Peyer's patch (tissue), 4 donors: Measurements from ENCODE around the gene LGALS7B. TPM values are rescaled to one million over a fixed set of nuclear protein-coding genes. Genes with fewer than 3 reads are reported as not detected.

Source experiments
- DNase-seq, 3 donors: peaks; one replicate each; pipeline ENCODE4 v3.0.0-alpha.2; 2017 to 2019
- H3K27ac ChIP-seq, 4 donors: fragments of 200-600 bp; sonication (generic); one replicate each; pipeline ENCODE4 v1.5.1; 2016 to 2019
- H3K27me3 ChIP-seq, 2 donors: fragments of 200-600 bp; sonication (generic); one replicate each; pipeline ENCODE4 v1.5.1; 2019
- H3K36me3 ChIP-seq, 3 donors: fragments of 200-600 bp; sonication (generic); one replicate each; pipeline ENCODE4 v1.5.1; 2016 to 2019
- H3K4me1 ChIP-seq, 4 donors: fragments of 200-600 bp; sonication (generic); one replicate each; pipeline ENCODE4 v1.5.1; 2016 to 2019
- H3K4me3 ChIP-seq, 4 donors: fragments of 200-600 bp; sonication (generic); 1 replicate in 3 of 4; 2 replicates in 1 of 4; pipeline ENCODE4 v1.5.1; 2016 to 2019; ENCODE audit warnings: mild to moderate bottlenecking in 1 of 4
- H3K9me3 ChIP-seq, 4 donors: fragments of 200-600 bp; sonication (generic); one replicate each; pipeline ENCODE4 v1.5.1; 2016 to 2019; ENCODE audit warnings: mild to moderate bottlenecking in 1 of 4
- POLR2A ChIP-seq, 2 donors: fragments of 450-650 bp; IDR thresholded peaks; one replicate each; pipeline ENCODE4 v1.5.1; 2017; ENCODE audit warnings: antibody characterized with exemption in 2 of 2, mild to moderate bottlenecking in 2 of 2, moderate library complexity in 2 of 2
- total RNA-seq, 4 donors: library from RNA; depleted of rRNA; stranded (reverse); fragments of >200 nt; gene quantifications; one replicate each; pipeline ENCODE4 v1.1.0, GENCODE V29; 2016
- TF ChIP-seq, protein P1 (sequence below), 6 experiments: fragments of 450-650 bp in 4 of 6; fragments of 200-600 bp in 2 of 6; sonication (generic) in 1 of 6; IDR thresholded peaks; one replicate each; pipeline ENCODE4 v1.5.1; 2017 to 2019; ENCODE audit warnings: antibody characterized with exemption in 6 of 6, mild to moderate bottlenecking in 3 of 6, moderate library complexity in 1 of 6

Gene LGALS7B
- total RNA-seq, 4 donors from 2014 or later = not detected

DNA sequence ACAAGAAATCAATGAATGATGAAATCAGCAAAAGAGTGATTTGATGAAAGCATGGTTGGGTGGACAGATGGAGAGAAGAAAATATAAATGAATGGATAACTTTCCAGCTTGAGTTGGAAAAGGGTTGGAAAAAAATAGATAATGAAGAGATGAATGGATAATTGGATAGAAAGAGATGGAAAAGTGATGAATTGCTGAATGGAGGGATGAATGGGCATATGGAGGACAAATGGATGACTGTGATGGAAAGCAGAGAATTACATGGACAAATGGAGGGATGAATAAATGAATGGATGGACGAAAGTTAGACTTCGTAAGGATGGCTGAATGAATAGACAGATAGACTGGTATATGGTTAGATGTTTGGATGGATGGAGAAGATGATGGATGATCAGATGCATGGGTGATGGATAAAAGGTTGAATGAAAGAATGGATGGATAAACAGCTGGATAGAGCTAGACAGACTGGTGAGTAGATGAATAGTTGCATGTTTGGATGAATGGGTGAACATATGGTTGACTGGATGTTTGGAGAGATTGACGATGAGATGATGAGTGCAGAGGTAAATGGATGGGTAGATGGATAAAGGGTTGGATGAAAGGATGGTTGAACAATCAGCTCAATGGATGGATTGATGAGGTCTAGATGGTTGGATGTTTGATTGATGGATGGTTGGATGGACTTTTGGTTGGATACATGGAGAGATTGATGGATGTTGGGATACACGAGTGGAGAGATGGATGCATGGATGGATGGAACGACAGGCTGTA lies 11.8 kb downstream of the LGALS7B start:
- peak in 1 of 2 donors; percentile 23 for TF ChIP-seq POLR2A (IDR thresholded peaks at IDR 0.05)
- TF ChIP-seq, protein P1, sequence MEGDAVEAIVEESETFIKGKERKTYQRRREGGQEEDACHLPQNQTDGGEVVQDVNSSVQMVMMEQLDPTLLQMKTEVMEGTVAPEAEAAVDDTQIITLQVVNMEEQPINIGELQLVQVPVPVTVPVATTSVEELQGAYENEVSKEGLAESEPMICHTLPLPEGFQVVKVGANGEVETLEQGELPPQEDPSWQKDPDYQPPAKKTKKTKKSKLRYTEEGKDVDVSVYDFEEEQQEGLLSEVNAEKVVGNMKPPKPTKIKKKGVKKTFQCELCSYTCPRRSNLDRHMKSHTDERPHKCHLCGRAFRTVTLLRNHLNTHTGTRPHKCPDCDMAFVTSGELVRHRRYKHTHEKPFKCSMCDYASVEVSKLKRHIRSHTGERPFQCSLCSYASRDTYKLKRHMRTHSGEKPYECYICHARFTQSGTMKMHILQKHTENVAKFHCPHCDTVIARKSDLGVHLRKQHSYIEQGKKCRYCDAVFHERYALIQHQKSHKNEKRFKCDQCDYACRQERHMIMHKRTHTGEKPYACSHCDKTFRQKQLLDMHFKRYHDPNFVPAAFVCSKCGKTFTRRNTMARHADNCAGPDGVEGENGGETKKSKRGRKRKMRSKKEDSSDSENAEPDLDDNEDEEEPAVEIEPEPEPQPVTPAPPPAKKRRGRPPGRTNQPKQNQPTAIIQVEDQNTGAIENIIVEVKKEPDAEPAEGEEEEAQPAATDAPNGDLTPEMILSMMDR (IDR thresholded peaks at IDR 0.05) = no peak
- Histone ChIP-seq H3K36me3 (peaks cover 0 to 45% (median 0%) of the 10 kb centered on the region in 3 donors), H3K27ac (no peak overlapping the region), H3K4me1 (no peaks in the 10 kb centered on the region), H3K27me3 (no peaks in the 10 kb centered on the region), H3K4me3 (no peak overlapping the region), H3K9me3 (no peaks in the 10 kb centered on the region)
- no peak for DNase-seq

DNA sequence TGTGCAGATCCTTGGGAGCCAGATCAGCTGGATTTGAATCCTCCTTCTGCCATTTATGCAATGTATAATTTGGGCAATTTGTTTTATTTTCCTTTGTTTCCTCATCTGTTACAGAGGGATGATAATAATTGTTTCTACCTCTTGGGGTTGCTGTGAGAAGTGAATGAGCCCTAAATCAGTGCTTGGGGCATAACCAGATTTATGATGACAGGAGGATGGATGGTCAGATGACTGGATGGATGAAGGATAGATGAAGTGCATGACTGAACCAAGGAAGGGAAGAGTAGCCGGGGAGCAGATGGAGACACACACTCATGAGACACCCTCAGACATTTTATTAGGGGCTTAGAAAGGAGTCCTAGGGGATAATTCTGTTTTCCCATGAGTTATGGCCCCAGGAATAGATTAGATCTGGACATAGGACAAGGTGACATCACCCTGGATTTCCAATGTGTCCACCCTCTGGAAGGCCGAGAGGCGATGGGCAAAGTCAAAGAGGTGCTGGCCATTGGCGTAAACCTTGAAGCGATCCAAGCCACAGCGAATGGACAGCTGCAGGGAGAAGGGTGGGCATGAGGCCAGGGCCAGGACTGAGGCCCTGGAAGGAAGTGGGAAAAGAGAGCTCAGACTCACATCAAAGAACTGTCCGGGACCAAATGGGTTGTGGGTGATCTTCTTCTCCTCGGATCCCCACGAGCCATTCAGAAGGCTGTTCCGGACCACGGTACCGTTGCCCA lies 12.5 kb downstream of the LGALS7B start:
- peaks cover 0 to 52% (median 0%) of the 10 kb centered on the region in 3 donors for H3K36me3 ChIP-seq
- TF ChIP-seq, protein P1 (IDR thresholded peaks at IDR 0.05) = no peak
- no peak for TF ChIP-seq POLR2A (IDR thresholded peaks at IDR 0.05)
- H3K4me1 ChIP-seq = no peaks in the 10 kb centered on the region
- no peak overlapping the region for H3K4me3 ChIP-seq
- DNase-seq = no peak
- H3K9me3 ChIP-seq = no peaks in the 10 kb centered on the region
- no peak overlapping the region for H3K27ac ChIP-seq
- H3K27me3 ChIP-seq = no peaks in the 10 kb centered on the region

DNA sequence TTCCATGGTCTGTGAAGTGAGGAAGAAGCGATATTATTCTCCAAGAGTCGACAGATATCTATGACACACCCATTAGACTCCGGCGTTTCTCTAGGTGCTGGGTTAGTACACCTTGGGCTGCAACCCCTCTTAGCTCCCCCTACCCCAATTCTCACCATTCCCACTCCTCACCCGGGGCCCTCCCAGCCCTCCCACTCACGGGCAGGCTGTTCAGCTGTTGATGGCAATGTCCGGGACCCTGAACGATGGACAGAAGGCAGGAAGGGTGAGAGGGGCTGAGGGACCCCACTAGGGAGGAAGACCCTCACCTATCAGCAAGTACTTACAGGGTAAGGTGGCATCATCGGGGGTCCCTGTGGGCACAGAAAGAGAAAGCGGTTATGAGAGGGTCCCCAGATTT lies 14.5 kb downstream of the LGALS7B start:
- Histone ChIP-seq H3K36me3 (peaks cover 0 to 62% (median 0%) of the 10 kb centered on the region in 3 donors), H3K4me1 (peaks cover 0 to 5% (median 0%) of the 10 kb centered on the region in 4 donors), H3K27ac (no peak overlapping the region), H3K9me3 (no peaks in the 10 kb centered on the region), H3K27me3 (no peaks in the 10 kb centered on the region), H3K4me3 (no peak overlapping the region)
- TF ChIP-seq, protein P1 (IDR thresholded peaks at IDR 0.05) = no peak
- no peak for TF ChIP-seq POLR2A (IDR thresholded peaks at IDR 0.05)
- no peak for DNase-seq

DNA sequence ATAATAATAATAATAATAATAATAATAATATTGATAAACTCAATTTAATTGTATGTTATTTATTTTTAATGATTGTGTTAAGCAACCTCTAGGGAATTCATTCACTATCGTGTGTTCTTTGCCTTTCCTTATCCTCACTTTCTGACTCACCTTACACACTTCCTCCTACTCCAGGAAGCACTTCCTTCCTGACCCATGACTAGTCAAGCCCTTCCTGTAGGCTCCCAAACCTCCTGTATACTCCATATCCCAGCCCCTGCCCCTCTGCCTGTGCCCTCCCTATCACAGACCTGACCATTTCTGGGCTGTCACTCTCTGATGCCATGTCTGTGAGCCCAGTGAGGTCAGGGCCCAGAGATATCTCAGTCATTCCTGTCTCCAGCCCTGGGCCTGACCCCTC lies 16.2 kb downstream of the LGALS7B start:
- TF ChIP-seq POLR2A (IDR thresholded peaks at IDR 0.05) = no peak
- TF ChIP-seq, protein P1 (IDR thresholded peaks at IDR 0.05) = no peak
- peak overlapping the region in 2 of 4 donors; percentile 35 to 72 for H3K27ac ChIP-seq
- peaks cover 0 to 8% (median 0%) of the 10 kb centered on the region in 4 donors for H3K4me1 ChIP-seq
- H3K36me3 ChIP-seq = peaks cover 0 to 62% (median 0%) of the 10 kb centered on the region in 3 donors
- no peak for DNase-seq
- no peaks in the 10 kb centered on the region for H3K9me3 ChIP-seq
- H3K27me3 ChIP-seq = no peaks in the 10 kb centered on the region
- H3K4me3 ChIP-seq = no peak overlapping the region

DNA sequence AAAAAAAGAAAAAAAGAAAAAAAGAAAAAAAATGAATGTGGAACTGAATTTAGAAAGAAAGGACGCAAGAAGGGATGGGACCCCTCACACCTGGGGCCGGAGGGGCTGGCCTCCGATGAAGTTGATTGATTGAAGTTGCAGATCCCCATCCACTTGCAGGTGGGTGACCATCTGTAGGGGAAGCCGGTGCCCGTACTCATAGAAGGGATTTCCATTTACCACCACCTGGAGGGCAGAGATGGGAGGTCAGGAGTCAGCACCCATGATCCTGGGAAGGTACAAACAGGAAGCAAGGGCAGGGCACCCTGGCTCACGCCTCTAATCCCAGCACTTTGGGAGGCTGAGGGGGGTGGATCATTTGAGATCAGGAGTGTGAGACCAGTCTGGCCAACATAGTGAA lies 17.4 kb downstream of the LGALS7B start:
- TF ChIP-seq, protein P1 (IDR thresholded peaks at IDR 0.05) = no peak
- TF ChIP-seq POLR2A (IDR thresholded peaks at IDR 0.05) = no peak
- Histone ChIP-seq H3K27me3 (no peaks in the 10 kb centered on the region), H3K36me3 (peaks cover 0 to 59% (median 0%) of the 10 kb centered on the region in 3 donors), H3K27ac (peak overlapping the region in 1 of 4 donors; percentile 30), H3K4me1 (peaks cover 0 to 8% (median 0%) of the 10 kb centered on the region in 4 donors), H3K4me3 (no peak overlapping the region), H3K9me3 (no peaks in the 10 kb centered on the region)
- no peak for DNase-seq
